CD14-positive monocyte (primary cell): ENCODE results near the gene GSTO2. TPM values are rescaled to one million over a fixed set of nuclear protein-coding genes. Genes with fewer than 3 reads are reported as not detected.

Source experiments
- DNase-seq, 3 donors: peaks; one replicate each; pipeline ENCODE4 v3.0.0-alpha.2; 2011 to 2022
- H2AFZ ChIP-seq: 2 replicates; pipeline ENCODE4 v1.6.0; 2012; ENCODE audit warnings: mild to moderate bottlenecking, low read depth, low read length, inconsistent platforms; ENCODE audit not compliant: insufficient read depth, poor library complexity, severe bottlenecking
- H3K27ac ChIP-seq, 2 donors: 1 replicate in 1 of 2; 2 replicates in 1 of 2; pipeline ENCODE4 v1.5.1; 2012 to 2013; ENCODE audit warnings: low read length in 2 of 2, control low read depth in 1 of 2, inconsistent platforms in 1 of 2, low read depth in 1 of 2, mild to moderate bottlenecking in 1 of 2
- H3K27me3 ChIP-seq, 2 donors: one replicate each; pipeline versions ENCODE4 v1.6.0 to v1.6.1; 2011 to 2013; ENCODE audit warnings: low read length in 2 of 2; ENCODE audit not compliant: control insufficient read depth in 2 of 2, insufficient read depth in 2 of 2
- H3K36me3 ChIP-seq, 2 donors: replicated peaks in 1 of 2; 1 replicate in 1 of 2; 2 replicates in 1 of 2; pipeline versions ENCODE4 v1.5.1 to v1.6.1; 2012 to 2013; ENCODE audit warnings: low read length in 2 of 2, control low read depth in 1 of 2, inconsistent platforms in 1 of 2, mild to moderate bottlenecking in 1 of 2; ENCODE audit not compliant: insufficient read depth in 2 of 2, control insufficient read depth in 1 of 2
- H3K4me1 ChIP-seq, 2 donors: 1 replicate in 1 of 2; 2 replicates in 1 of 2; pipeline versions ENCODE4 v1.5.1 to v1.6.1; 2012 to 2013; ENCODE audit warnings: low read length in 2 of 2, control low read depth in 1 of 2, inconsistent platforms in 1 of 2, mild to moderate bottlenecking in 1 of 2, moderate library complexity in 1 of 2; ENCODE audit not compliant: insufficient read depth in 2 of 2, control insufficient read depth in 1 of 2
- H3K4me2 ChIP-seq: replicated peaks from 2 replicates; pipeline ENCODE3; 2012; ENCODE audit warnings: low read length, moderate library complexity, mild to moderate bottlenecking; ENCODE audit not compliant: poor library complexity, severe bottlenecking; ENCODE audit errors: extremely low read depth
- H3K4me3 ChIP-seq, 3 experiments: fragments of 200-600 bp in 1 of 3; sonication (generic) in 1 of 3; replicated peaks in 1 of 3; 1 replicate in 2 of 3; 2 replicates in 1 of 3; pipeline ENCODE4 v1.5.1; 2011 to 2013; ENCODE audit warnings: low read length in 3 of 3, mild to moderate bottlenecking in 3 of 3, control low read depth in 2 of 3, low read depth in 2 of 3, inconsistent platforms in 1 of 3, moderate library complexity in 1 of 3
- H3K79me2 ChIP-seq: 2 replicates; pipeline ENCODE4 v1.6.0; 2012; ENCODE audit warnings: mild to moderate bottlenecking, control low read depth, inconsistent platforms, low read length, moderate library complexity; ENCODE audit not compliant: insufficient read depth
- H3K9ac ChIP-seq: 2 replicates; pipeline ENCODE4 v1.6.0; 2017; ENCODE audit warnings: low read length, mild to moderate bottlenecking; ENCODE audit not compliant: insufficient read depth, poor library complexity, severe bottlenecking
- H3K9me3 ChIP-seq, 2 donors: replicated peaks in 1 of 2; 1 replicate in 1 of 2; 2 replicates in 1 of 2; pipeline versions ENCODE4 v1.5.1 to v1.6.1; 2012 to 2013; ENCODE audit warnings: low read length in 2 of 2, control low read depth in 1 of 2; ENCODE audit not compliant: control insufficient read depth in 1 of 2, insufficient read depth in 1 of 2
- H4K20me1 ChIP-seq: 2 replicates; pipeline ENCODE4 v1.6.0; 2012; ENCODE audit warnings: mild to moderate bottlenecking, low read length, control low read depth, moderate library complexity; ENCODE audit not compliant: insufficient read depth
- H3K27ac Mint-ChIP-seq, 7 donors: one replicate each; pipeline ENCODE4 v1.8.0; 2020; ENCODE audit warnings: mild to moderate bottlenecking in 7 of 7, mixed read lengths in 7 of 7, moderate library complexity in 6 of 7, inconsistent platforms in 2 of 7
- H3K27me3 Mint-ChIP-seq, 3 donors: one replicate each; pipeline ENCODE4 v1.8.0; 2021 to 2022; ENCODE audit warnings: low read depth in 3 of 3, mild to moderate bottlenecking in 3 of 3, mixed read lengths in 3 of 3, moderate library complexity in 3 of 3, inconsistent platforms in 1 of 3
- H3K36me3 Mint-ChIP-seq, 2 donors: one replicate each; pipeline ENCODE4 v1.8.0; 2020; ENCODE audit warnings: mixed read lengths in 2 of 2, inconsistent platforms in 1 of 2, mild to moderate bottlenecking in 1 of 2
- H3K4me1 Mint-ChIP-seq: one replicate; pipeline ENCODE4 v1.8.0; 2020; ENCODE audit warnings: mild to moderate bottlenecking, mixed read lengths
- H3K4me3 Mint-ChIP-seq, 2 donors: one replicate each; pipeline ENCODE4 v1.8.0; 2020; ENCODE audit warnings: mild to moderate bottlenecking in 2 of 2, mixed read lengths in 2 of 2, moderate library complexity in 1 of 2
- H3K9me3 Mint-ChIP-seq, 7 donors: one replicate each; pipeline ENCODE4 v1.8.0; 2020 to 2022; ENCODE audit warnings: mixed read lengths in 7 of 7, mild to moderate bottlenecking in 6 of 7, moderate library complexity in 6 of 7, inconsistent platforms in 2 of 7
- CTCF ChIP-seq: fragments of 200-600 bp; IDR thresholded peaks from one replicate; pipeline ENCODE4 v1.8.0; 2022; ENCODE audit warnings: antibody characterized with exemption, mild to moderate bottlenecking
- WGBS: methylation state at CpG from one replicate; pipeline ENCODE4 v1.1.5; 2013; ENCODE audit warnings: missing lambda C conversion rate; ENCODE audit not compliant: insufficient coverage; 5-methylcytosine and 5-hydroxymethylcytosine counted together
- intact Hi-C, 2 donors: fragments of 100-400 bp; cut with micrococcal nuclease; formaldehyde crosslinking; loops; one replicate each; pipeline versions ENCODE4 v1.15.0 to v1.15.1; 2023
- polyA plus RNA-seq, 3 donors: library from polyadenylated mRNA; depleted of rRNA in 1 of 3; unstranded in 2 of 3; stranded (reverse) in 1 of 3; fragments of 300-500 nt in 2 of 3; fragments of >200 nt in 1 of 3; fragmentation: Illumina TruSeq in 2 of 3; gene quantifications; 1 replicate in 2 of 3; 2 replicates in 1 of 3; pipeline ENCODE4 v1.2.3, GENCODE V29; 2012 to 2021

The GSTO2 gene
- polyA plus RNA-seq, 3 donors, result 0.16 to 0.26 TPM; not detected in 1

GRCh38 chr10:104255311-104255981 is 13.5 kb upstream of the GSTO2 start:
- Histone ChIP-seq H3K27me3 (no peaks in the 10 kb centered on the region), H3K9ac (peak overlapping the region; percentile 98), H3K9me3 (no peaks in the 10 kb centered on the region), H3K4me3 (peak overlapping the region; percentile 96 to 97 (median 96)), H2AFZ (peak overlapping the region; percentile 78), H3K27ac (peak overlapping the region; percentile 96 to 99), H3K4me1 (peaks cover 51 to 65% of the 10 kb centered on the region in 2 donors), H3K4me2 (peak overlapping the region; percentile 95), H4K20me1 (peaks cover 37% of the 10 kb centered on the region), H3K36me3 (peaks cover 25 to 36% of the 10 kb centered on the region in 2 donors), H3K79me2 (peaks cover 59% of the 10 kb centered on the region)
- no peaks in the 10 kb centered on the region for H3K9me3 Mint-ChIP-seq
- 0% methylated on average over 5 of the region's 12 CpGs for WGBS
- TF ChIP-seq CTCF, result no peak
- H3K4me1 Mint-ChIP-seq, result peaks cover 68% of the 10 kb centered on the region
- peak overlapping the region; percentile 88 to 98 for H3K4me3 Mint-ChIP-seq
- peak; percentile 79 to 92 (median 90) for DNase-seq
- H3K27ac Mint-ChIP-seq, result peak overlapping the region; percentile 96 to 99 (median 99)
- H3K27me3 Mint-ChIP-seq, result peaks cover 0 to 2% (median 0%) of the 10 kb centered on the region in 3 donors
- H3K36me3 Mint-ChIP-seq, result peaks cover 37 to 38% of the 10 kb centered on the region in 2 donors
- intact Hi-C loops, result loop anchor here (1.0 to 10.0 kb wide), 2 partner anchors 8 to 69 kb away; no protein-coding TSS in a partner anchor

DNA sequence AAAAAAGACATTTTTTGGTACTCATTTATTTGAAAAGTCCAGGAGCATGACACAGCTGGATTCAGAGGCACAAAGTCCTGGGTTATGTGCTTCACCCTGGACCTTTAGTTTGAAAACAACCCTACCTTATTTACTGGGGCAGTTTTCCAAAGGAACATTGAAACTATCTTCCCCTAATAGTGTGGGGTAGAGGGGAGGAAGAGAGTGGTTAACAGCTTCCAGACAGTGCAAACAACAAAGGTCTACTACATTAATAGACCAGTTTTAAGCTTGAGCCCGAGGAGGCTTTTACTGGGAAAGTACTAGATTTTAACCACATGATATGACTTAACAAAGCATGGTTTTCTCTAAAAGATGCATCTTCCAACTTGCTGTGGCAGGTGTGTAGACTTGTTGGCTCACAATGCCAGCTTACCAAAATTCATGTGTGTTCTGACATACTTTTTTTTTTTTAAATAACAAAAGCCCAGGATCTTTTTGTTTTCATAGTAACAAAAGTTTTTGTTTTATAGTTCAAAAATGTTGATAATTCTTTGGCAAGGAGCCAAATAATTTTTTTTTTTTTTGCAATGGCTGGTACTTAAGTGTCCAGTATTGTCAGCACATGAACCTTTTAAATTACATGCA is 12.5 kb upstream of the GSTO2 start:
- peaks cover 75% of the 10 kb centered on the region for H3K4me1 Mint-ChIP-seq
- H2AFZ ChIP-seq, result no peak overlapping the region
- peaks cover 64% of the 10 kb centered on the region for H3K79me2 ChIP-seq
- H3K27ac Mint-ChIP-seq, result peak overlapping the region; percentile 96 to 99 (median 99)
- peaks cover 29 to 43% of the 10 kb centered on the region in 2 donors for H3K36me3 ChIP-seq
- H3K27me3 ChIP-seq, result no peaks in the 10 kb centered on the region
- H3K9ac ChIP-seq, result peak overlapping the region; percentile 98
- DNase-seq, result peak in 1 of 3 donors; percentile 41
- no peak for TF ChIP-seq CTCF
- peaks cover 59 to 75% of the 10 kb centered on the region in 2 donors for H3K4me1 ChIP-seq
- H3K27ac ChIP-seq, result peak overlapping the region; percentile 33 to 96
- peaks cover 0 to 2% (median 0%) of the 10 kb centered on the region in 3 donors for H3K27me3 Mint-ChIP-seq
- H3K4me3 ChIP-seq, result peak overlapping the region; percentile 96 to 97 (median 96)
- H3K4me3 Mint-ChIP-seq, result peak overlapping the region; percentile 88 to 98
- WGBS, result no CpG with 5 or more reads among the region's 1 CpG
- H3K4me2 ChIP-seq, result peak overlapping the region; percentile 95
- no peaks in the 10 kb centered on the region for H3K9me3 ChIP-seq
- intact Hi-C loops, result loop anchor here (10.0 kb wide), 1 partner anchor 68 kb away; no protein-coding TSS in a partner anchor
- peaks cover 46 to 48% of the 10 kb centered on the region in 2 donors for H3K36me3 Mint-ChIP-seq
- no peaks in the 10 kb centered on the region for H3K9me3 Mint-ChIP-seq
- peaks cover 44% of the 10 kb centered on the region for H4K20me1 ChIP-seq
